Sigmoid colon (tissue), 4 donors: ENCODE measurements around the gene LAG3.

Experiments
- CTCF ChIP-seq, 4 experiments: fragments of 450-650 bp in 3 of 4; fragments of 200-600 bp in 1 of 4; IDR thresholded peaks; one replicate each; pipeline ENCODE4 v1.5.1; 2016 to 2019; ENCODE audit warnings: antibody characterized with exemption in 4 of 4, mild to moderate bottlenecking in 3 of 4, moderate library complexity in 2 of 4
- EP300 ChIP-seq, 4 donors: sonication (generic); formaldehyde crosslinking; IDR thresholded peaks; one replicate each; pipeline ENCODE4 v1.6.1; 2017; ENCODE audit warnings: antibody characterized with exemption in 4 of 4
- POLR2A ChIP-seq, 2 donors: fragments of 450-650 bp; IDR thresholded peaks; one replicate each; pipeline ENCODE4 v1.6.1; 2016; ENCODE audit warnings: antibody characterized with exemption in 2 of 2, mild to moderate bottlenecking in 2 of 2, moderate library complexity in 2 of 2
- POLR2AphosphoS5 ChIP-seq, 4 donors: sonication (generic); formaldehyde crosslinking; IDR thresholded peaks; one replicate each; pipeline ENCODE4 v1.6.1; 2017; ENCODE audit warnings: antibody characterized with exemption in 4 of 4

DNA sequence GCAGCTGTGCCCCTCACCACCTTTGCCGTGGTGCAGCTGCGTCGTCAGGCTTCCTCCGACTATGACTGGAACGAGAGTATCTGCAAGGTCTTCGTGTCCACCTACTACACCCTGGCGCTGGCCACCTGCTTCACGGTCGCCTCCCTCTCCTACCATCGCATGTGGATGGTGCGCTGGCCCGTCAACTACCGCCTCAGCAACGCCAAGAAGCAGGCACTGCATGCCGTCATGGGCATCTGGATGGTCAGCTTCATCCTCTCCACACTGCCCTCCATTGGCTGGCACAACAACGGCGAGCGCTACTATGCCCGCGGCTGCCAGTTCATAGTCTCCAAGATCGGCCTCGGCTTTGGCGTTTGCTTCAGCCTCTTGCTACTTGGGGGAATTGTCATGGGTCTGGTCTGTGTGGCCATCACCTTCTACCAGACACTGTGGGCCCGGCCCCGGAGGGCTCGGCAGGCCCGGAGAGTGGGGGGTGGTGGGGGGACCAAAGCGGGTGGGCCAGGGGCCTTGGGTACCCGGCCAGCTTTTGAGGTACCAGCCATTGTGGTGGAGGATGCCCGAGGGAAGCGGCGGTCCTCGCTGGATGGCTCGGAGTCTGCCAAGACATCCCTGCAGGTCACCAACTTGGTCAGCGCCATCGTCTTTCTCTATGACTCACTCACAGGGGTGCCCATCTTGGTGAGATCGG, 51.9 kb downstream of the LAG3 start:
- no peak for TF ChIP-seq CTCF (IDR thresholded peaks at IDR 0.05)
- TF ChIP-seq POLR2A (IDR thresholded peaks at IDR 0.05): no peak
- TF ChIP-seq POLR2AphosphoS5 (IDR thresholded peaks at IDR 0.05): no peak
- no peak for TF ChIP-seq EP300 (IDR thresholded peaks at IDR 0.05)
